AG04450 (cell line): ENCODE data around the gene PCDHGB6. TPM values are rescaled to one million over a fixed set of nuclear protein-coding genes. Genes with fewer than 3 reads are reported as not detected.
A peak's percentile ranks its signal among the peaks of the same experiment; 100 is the strongest.

Source experiments
- CTCF ChIA-PET: fragments of 300-600, 350-600 bp; formaldehyde crosslinking; extraction: SDS; loops from one replicate; lab custom pipeline; 2022; ENCODE audit warnings: antibody characterized with exemption, inconsistent platforms; lab: Charles Lee
- POLR2A ChIA-PET: fragments of 350-600 bp; formaldehyde crosslinking; extraction: SDS; loops from one replicate; lab custom pipeline; 2021; ENCODE audit warnings: antibody characterized with exemption, inconsistent platforms; lab: Yijun Ruan, JAX
- DNase-seq: peaks from one replicate; pipeline ENCODE4 v3.0.0-alpha.2; 2011; ENCODE audit warnings: low read depth, low spot score
- H3K27ac ChIP-seq: one replicate; pipeline ENCODE4 v1.5.1; 2012; ENCODE audit warnings: low read depth, low read length, control low read depth
- H3K27me3 ChIP-seq: one replicate; pipeline ENCODE4 v1.6.0; 2012; ENCODE audit warnings: low read length; ENCODE audit not compliant: control insufficient read depth, insufficient read depth
- H3K4me3 ChIP-seq: 2 replicates; pipeline ENCODE4 v1.5.1; 2011; ENCODE audit warnings: mild to moderate bottlenecking, low read depth, low read length, control low read depth
- H3K9me3 ChIP-seq: 2 replicates; pipeline ENCODE4 v1.5.1; 2012; ENCODE audit warnings: low read length; ENCODE audit not compliant: control insufficient read depth, insufficient read depth
- CTCF ChIP-seq: IDR thresholded peaks from 2 replicates; pipeline ENCODE4 v1.5.1; 2011; ENCODE audit warnings: low read depth, low read length, control low read depth, inconsistent platforms
- polyA plus RNA-seq: library from polyadenylated mRNA; depleted of rRNA; stranded (reverse); fragments of >200 nt; gene quantifications from 2 replicates; pipeline ENCODE4 v1.2.3, GENCODE V29; 2011

PCDHGB6 gene
- polyA plus RNA-seq, 1 experiment = 3.8 TPM

- ChIA-PET POLR2A (no interaction called here), CTCF (interaction anchor here (0.7 to 2.0 kb wide), 6 partner anchors 34 to 204 kb away, joined by 3 to 11 read pairs (median 4); partner anchors contain the start of gene PCDHGA1)
- Histone ChIP-seq H3K27me3 (peaks cover 32% of the 10 kb centered on the region), H3K27ac (no peak within 1 kb of the TSS), H3K9me3 (peaks cover 59% of the 10 kb centered on the region), H3K4me3 (peak within 1 kb of the TSS; percentile 10; the same call in 1 of the 2 replicates)
- peak; percentile 10; the same call in 1 of the 2 replicates for TF ChIP-seq CTCF
- no peak for DNase-seq
These were observed 43.7 kb upstream of the PCDHGB6 start, which contains the start of gene PCDHGA5 for GRCh38 chr5:141363952-141364660. PCDHGA5 (plus strand) TSS chr5:141364162; CDS start chr5:141364331, 169 bp downstream.

- H3K9me3 ChIP-seq = peaks cover 57% of the 10 kb centered on the region
- no peak overlapping the region for H3K4me3 ChIP-seq
- ChIA-PET POLR2A (no interaction called here), CTCF (interaction anchor here (1.0 kb wide), 1 partner anchor 201 kb away, joined by 3 read pairs; no protein-coding TSS in a partner anchor)
- H3K27me3 ChIP-seq = peaks cover 29% of the 10 kb centered on the region
- no peak for TF ChIP-seq CTCF
- H3K27ac ChIP-seq = no peak overlapping the region
- DNase-seq = no peak
These were observed 41.6 kb upstream of the PCDHGB6 start for GRCh38 chr5:141366016-141366896.

DNA sequence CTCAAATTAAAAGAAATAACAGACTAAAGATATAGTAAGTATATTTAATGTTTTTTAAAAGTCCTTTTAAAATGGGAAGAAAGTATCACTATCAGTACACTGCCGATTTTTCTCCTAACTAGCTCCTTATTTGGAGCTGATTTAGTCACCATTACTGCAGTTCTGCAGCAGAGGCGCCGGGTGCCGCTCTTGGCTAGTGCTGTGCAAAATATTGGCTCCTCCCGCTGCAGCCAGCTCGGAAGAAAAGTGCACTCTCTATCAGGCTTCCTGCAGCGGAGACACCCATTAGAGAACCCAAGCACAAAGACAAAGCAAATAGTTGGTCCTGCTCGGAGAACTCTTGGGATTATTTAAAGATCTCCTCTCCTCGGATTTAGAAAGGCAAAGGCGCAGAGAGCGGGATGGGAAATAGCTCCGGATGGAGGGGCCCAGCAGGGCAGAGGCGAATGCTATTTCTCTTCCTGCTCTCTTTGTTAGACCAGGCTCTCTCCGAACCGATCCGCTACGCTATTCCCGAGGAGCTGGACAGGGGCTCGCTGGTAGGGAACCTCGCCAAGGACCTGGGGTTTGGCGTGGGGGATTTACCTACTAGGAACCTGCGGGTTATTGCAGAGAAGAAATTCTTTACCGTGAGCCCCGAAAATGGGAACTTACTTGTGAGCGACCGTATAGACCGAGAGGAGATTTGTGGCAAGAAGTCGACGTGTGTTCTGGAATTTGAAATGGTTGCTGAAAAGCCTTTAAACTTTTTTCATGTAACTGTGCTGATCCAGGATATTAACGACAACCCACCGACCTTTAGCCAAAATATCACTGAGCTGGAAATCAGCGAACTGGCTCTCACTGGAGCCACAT is 37.6 kb upstream of the PCDHGB6 start, which contains the start of gene PCDHGB3:
PCDHGB3 (plus strand) TSS at position 249 of the 855 bp plus-strand sequence; CDS start at position 402, 153 bp downstream.
- H3K27me3 ChIP-seq = peaks cover 16% of the 10 kb centered on the region
- POLR2A ChIA-PET = interaction anchor here (0.7 to 1.2 kb wide), 3 partner anchors 10 to 194 kb away, joined by 3 to 4 read pairs (median 3); no protein-coding TSS in a partner anchor
- peak within 1 kb of the TSS; percentile 47 for H3K4me3 ChIP-seq
- CTCF ChIA-PET = interaction anchor here (0.5 to 3.8 kb wide), 32 partner anchors 9 to 228 kb away, joined by 3 to 105 read pairs (median 4); partner anchors contain the start of genes PCDHB14, PCDHGA1, PCDHGA10 and PCDHGA11
- peaks cover 65% of the 10 kb centered on the region for H3K9me3 ChIP-seq
- H3K27ac ChIP-seq = no peak within 1 kb of the TSS
- TF ChIP-seq CTCF = peak; percentile 48
- DNase-seq = no peak

GRCh38 chr5:141371572-141372475 is 36.0 kb upstream of the PCDHGB6 start:
- Histone ChIP-seq H3K27ac (no peak overlapping the region), H3K4me3 (no peak overlapping the region), H3K9me3 (peaks cover 67% of the 10 kb centered on the region), H3K27me3 (peaks cover 4% of the 10 kb centered on the region)
- no peak for TF ChIP-seq CTCF
- no peak for DNase-seq
- ChIA-PET POLR2A (no interaction called here), CTCF (interaction anchor here (0.9 to 3.8 kb wide), 8 partner anchors 22 to 195 kb away, joined by 3 to 105 read pairs (median 14); partner anchors contain the start of genes PCDHGA10, PCDHGA12, PCDHGB1 and TAF7)
